Neural crest cell (in vitro differentiated cells): ENCODE data around the gene CAPN9. TPM values are rescaled to one million over a fixed set of nuclear protein-coding genes. Genes with fewer than 3 reads are reported as not detected.
A peak's percentile ranks its signal among the peaks of the same experiment; 100 is the strongest.

Experiments used
- DNase-seq: peaks from one replicate; pipeline ENCODE4 v3.0.0; 2021; ENCODE audit warnings: low read depth, mixed read lengths, low spot score
- H3K27ac Mint-ChIP-seq: one replicate; pipeline ENCODE4 v1.8.0; 2021; ENCODE audit warnings: mild to moderate bottlenecking, mixed read lengths; ENCODE audit not compliant: unreplicated experiment
- H3K27me3 Mint-ChIP-seq: 2 replicates; pipeline ENCODE4 v1.8.0; 2021; ENCODE audit warnings: low read depth, mild to moderate bottlenecking, mixed read lengths
- H3K36me3 Mint-ChIP-seq: 2 replicates; pipeline ENCODE4 v1.8.0; 2021; ENCODE audit warnings: low read depth, mild to moderate bottlenecking, mixed read lengths
- H3K4me1 Mint-ChIP-seq: 2 replicates; pipeline ENCODE4 v1.8.0; 2021; ENCODE audit warnings: mixed read lengths
- H3K4me3 Mint-ChIP-seq: one replicate; pipeline ENCODE4 v1.8.0; 2021; ENCODE audit warnings: mild to moderate bottlenecking, mixed read lengths
- H3K9me3 Mint-ChIP-seq: 2 replicates; pipeline ENCODE4 v1.8.0; 2021; ENCODE audit warnings: mixed read lengths
- total RNA-seq: library from RNA; stranded (reverse); gene quantifications from 2 replicates; pipeline ENCODE4 v1.2.1, GENCODE V29; 2021
- TF ChIP-seq, protein P1 (sequence below): fragments of 200-600 bp; sonication (generic); conservative IDR thresholded peaks from 2 replicates; pipeline ENCODE4 v1.5.0; 2021; ENCODE audit warnings: antibody characterized with exemption, mild to moderate bottlenecking

CAPN9 gene
- total RNA-seq, 1 donor from 2014 or later = 4.0 TPM

DNA sequence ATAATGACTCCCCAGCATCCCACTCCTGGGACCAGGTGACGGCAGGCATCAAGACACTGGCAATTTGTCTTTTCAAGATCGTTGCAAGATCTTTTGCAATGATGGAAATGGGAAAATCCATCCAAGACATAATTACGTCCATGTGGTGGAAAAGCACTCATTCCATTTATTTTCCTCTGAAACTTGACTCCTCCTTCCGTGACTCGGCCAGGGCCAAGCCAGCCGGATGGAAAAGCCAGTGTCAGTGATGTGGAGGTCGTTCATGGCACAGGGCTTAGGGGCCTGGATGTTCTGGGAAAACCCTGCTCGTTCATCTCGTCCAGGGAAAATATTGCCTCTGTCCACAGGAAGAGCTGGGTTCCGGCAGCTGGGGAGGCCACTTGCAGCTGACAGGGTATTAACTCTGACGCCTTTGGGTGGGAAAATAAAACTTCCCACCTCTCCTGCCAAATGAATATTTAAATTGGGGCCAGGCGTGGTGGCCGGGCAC is 74.9 kb downstream of the CAPN9 start:
- peaks cover 4% of the 10 kb centered on the region for H3K36me3 Mint-ChIP-seq
- peaks cover 6% of the 10 kb centered on the region for H3K9me3 Mint-ChIP-seq
- peaks cover 41% of the 10 kb centered on the region for H3K4me1 Mint-ChIP-seq
- no peak for DNase-seq
- H3K27ac Mint-ChIP-seq = no peak overlapping the region
- no peaks in the 10 kb centered on the region for H3K27me3 Mint-ChIP-seq
- H3K4me3 Mint-ChIP-seq = no peak overlapping the region
- TF ChIP-seq, protein P1, sequence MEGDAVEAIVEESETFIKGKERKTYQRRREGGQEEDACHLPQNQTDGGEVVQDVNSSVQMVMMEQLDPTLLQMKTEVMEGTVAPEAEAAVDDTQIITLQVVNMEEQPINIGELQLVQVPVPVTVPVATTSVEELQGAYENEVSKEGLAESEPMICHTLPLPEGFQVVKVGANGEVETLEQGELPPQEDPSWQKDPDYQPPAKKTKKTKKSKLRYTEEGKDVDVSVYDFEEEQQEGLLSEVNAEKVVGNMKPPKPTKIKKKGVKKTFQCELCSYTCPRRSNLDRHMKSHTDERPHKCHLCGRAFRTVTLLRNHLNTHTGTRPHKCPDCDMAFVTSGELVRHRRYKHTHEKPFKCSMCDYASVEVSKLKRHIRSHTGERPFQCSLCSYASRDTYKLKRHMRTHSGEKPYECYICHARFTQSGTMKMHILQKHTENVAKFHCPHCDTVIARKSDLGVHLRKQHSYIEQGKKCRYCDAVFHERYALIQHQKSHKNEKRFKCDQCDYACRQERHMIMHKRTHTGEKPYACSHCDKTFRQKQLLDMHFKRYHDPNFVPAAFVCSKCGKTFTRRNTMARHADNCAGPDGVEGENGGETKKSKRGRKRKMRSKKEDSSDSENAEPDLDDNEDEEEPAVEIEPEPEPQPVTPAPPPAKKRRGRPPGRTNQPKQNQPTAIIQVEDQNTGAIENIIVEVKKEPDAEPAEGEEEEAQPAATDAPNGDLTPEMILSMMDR = no peak

DNA sequence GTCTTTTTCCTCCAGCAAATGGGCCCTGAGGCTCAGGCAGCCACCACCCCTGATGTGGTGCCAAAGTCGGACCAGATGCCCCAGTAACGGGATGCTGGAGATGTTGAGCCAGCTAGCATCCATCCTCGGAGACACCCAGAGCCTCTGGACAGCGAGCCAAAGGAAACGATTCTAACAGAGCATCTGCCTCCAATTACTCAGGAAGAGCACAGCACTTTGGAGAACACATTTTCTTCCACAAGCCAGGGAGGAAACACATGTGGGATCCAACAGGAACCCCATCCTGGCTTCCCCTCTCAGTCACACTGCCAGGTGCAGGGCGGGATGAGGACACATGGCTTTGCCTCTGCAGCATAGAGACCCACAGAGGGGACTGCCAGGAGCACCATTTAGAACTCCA is 76.2 kb downstream of the CAPN9 start:
- DNase-seq = no peak
- TF ChIP-seq, protein P1 = no peak
- no peaks in the 10 kb centered on the region for H3K36me3 Mint-ChIP-seq
- H3K9me3 Mint-ChIP-seq = no peaks in the 10 kb centered on the region
- no peaks in the 10 kb centered on the region for H3K27me3 Mint-ChIP-seq
- no peak overlapping the region for H3K4me3 Mint-ChIP-seq
- H3K27ac Mint-ChIP-seq = peak overlapping the region; percentile 70
- H3K4me1 Mint-ChIP-seq = peaks cover 49% of the 10 kb centered on the region

DNA sequence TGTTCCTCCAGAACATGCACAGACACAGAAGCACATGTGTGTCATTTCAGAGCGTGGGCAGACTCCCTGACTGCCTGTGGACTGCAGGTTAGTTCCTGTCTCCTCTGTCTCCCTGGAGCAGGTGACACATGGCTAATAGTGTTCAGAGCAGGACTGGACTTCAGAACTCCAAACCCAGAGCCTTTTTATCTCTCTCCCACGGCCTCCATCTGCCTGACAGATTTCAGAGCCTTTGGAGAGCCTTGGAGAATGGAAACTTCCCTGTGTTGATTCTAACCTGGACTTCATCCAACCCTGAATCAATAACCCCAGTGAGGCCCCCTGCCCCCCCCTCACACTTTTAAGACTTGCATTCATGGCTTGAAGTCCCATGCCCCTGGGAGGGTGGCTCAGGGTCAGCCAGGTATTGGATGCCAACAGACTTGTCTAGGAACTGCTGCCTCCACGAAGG is 76.8 kb downstream of the CAPN9 start:
- H3K27ac Mint-ChIP-seq = peak overlapping the region; percentile 70
- DNase-seq = no peak
- H3K27me3 Mint-ChIP-seq = no peaks in the 10 kb centered on the region
- no peaks in the 10 kb centered on the region for H3K36me3 Mint-ChIP-seq
- H3K4me3 Mint-ChIP-seq = no peak overlapping the region
- TF ChIP-seq, protein P1 = no peak
- peaks cover 44% of the 10 kb centered on the region for H3K4me1 Mint-ChIP-seq
- H3K9me3 Mint-ChIP-seq = no peaks in the 10 kb centered on the region

DNA sequence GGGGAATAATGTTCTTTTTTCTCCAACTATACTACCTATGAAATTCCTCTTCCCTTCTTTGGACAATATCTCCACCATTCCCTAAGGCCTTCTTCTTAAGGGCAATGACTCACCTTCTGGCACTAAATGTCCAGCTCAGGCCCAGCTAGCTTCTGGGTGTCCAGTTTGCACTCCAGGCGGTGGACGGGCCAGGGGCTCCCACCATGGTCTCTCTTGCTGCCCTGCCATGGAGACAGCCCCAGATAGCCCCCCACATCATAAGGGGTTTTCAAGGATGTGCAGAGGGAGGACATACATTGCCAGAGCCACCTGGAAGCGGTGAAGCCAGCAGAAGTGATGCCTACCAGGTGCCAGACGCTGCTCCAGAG is 77.3 kb downstream of the CAPN9 start:
- H3K4me3 Mint-ChIP-seq = no peak overlapping the region
- TF ChIP-seq, protein P1 = no peak
- no peaks in the 10 kb centered on the region for H3K27me3 Mint-ChIP-seq
- DNase-seq = no peak
- no peaks in the 10 kb centered on the region for H3K9me3 Mint-ChIP-seq
- H3K36me3 Mint-ChIP-seq = no peaks in the 10 kb centered on the region
- H3K4me1 Mint-ChIP-seq = peaks cover 46% of the 10 kb centered on the region
- H3K27ac Mint-ChIP-seq = no peak overlapping the region

DNA sequence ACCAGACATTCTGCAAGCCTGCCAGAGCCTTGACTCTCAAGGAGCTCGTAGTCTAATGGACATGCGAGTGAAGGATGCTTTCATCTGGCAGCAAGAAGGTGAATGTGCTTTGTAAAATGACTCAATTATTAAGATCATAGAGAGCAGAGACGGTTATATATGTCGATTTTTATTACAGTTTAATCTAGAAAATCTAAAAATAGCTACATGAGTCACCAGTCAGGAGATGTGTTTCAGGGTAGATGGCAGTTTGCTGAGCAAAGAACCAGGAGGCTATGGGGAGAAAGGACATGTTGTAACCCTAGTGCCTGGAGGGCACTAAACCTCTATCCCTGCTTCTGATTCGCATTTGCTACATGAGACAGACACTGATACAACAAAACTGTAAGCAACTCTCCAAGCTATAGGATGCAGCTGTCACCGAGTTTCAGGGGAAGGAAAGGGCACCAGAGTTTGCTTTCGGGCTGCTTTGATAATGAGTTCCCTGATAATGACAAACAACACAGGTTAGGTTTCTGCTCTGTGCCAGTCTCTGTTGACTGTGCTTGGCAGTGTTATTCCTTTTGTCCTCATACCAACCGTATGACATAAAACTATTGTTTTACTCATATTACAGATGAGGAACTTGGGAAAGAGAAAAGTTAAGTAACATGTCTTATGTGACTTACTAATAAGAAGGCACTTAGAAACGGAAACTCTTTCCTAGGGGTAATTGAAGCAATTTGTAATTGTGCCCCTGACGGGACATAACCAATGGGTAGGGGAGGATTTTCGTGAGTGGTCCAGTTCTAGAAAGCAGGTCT is 77.9 kb downstream of the CAPN9 start:
- H3K27ac Mint-ChIP-seq = no peak overlapping the region
- TF ChIP-seq, protein P1 = no peak
- peaks cover 46% of the 10 kb centered on the region for H3K4me1 Mint-ChIP-seq
- no peaks in the 10 kb centered on the region for H3K36me3 Mint-ChIP-seq
- no peak overlapping the region for H3K4me3 Mint-ChIP-seq
- DNase-seq = no peak
- H3K27me3 Mint-ChIP-seq = no peaks in the 10 kb centered on the region
- H3K9me3 Mint-ChIP-seq = no peaks in the 10 kb centered on the region
